Fibroblast of the aortic adventitia (primary cell): ENCODE data around the gene COL5A3. TPM values are rescaled to one million over a fixed set of nuclear protein-coding genes. Genes with fewer than 3 reads are reported as not detected.

Experiments
- DNase-seq: peaks from one replicate; pipeline ENCODE4 v3.0.0-alpha.2; 2010; ENCODE audit warnings: low read depth
- H3K4me3 ChIP-seq: 2 replicates; pipeline ENCODE4 v1.5.1; 2011; ENCODE audit warnings: low read depth, mild to moderate bottlenecking, control low read depth, low read length, moderate library complexity
- total RNA-seq: library from RNA; depleted of rRNA; stranded (reverse); fragments of >200 nt; gene quantifications from 2 replicates; pipeline ENCODE4 v1.2.3, GENCODE V29; 2012; ENCODE audit warnings: low replicate concordance
- TF ChIP-seq, protein P1 (sequence below): IDR thresholded peaks from 2 replicates; pipeline ENCODE4 v1.5.1; 2011; ENCODE audit warnings: mild to moderate bottlenecking, low read length, control low read depth, inconsistent platforms; ENCODE audit not compliant: insufficient read depth

The COL5A3 gene
- total RNA-seq, 1 donor = 4.1 TPM

DNA sequence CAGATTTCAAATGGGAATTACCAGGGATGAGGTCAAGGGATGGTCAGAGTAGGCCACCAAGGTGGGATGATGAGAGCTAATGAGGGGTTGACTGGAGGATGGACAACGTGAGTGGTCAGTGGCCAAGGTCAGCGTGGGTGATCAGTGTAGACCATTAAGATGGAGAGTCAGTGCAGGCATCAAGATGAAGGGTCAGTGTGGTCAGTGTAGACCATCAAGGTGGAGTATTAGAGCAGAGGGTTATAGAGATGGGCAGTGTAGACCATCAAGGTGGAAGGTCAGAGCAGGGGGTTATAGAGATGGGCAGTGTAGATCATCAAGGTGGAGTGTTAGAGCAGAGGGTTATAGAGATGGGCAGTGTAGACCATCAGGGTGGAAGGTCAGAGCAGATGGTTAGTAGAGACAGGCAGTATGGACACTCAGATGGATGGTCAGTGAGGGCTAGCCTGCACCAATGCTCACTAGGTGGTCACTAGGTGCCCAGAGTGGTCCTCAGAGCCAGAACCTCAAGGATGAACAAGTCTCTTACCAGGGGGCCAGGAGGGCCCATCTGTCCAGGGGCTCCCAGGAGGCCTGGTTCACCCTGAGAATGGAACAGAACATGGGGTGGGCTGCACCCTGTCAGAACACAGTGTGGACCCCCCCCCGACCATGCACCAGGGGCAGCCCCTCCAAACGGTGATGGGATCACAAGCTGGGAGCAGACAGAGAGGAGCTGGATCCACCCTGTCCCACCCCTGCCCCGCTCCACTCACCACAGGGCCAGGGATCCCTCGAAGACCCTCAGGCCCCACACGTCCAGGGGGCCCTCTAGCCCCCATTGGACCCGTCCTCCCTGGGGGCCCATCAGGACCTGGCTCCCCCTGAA lies 41.2 kb downstream of the COL5A3 start:
- TF ChIP-seq, protein P1, sequence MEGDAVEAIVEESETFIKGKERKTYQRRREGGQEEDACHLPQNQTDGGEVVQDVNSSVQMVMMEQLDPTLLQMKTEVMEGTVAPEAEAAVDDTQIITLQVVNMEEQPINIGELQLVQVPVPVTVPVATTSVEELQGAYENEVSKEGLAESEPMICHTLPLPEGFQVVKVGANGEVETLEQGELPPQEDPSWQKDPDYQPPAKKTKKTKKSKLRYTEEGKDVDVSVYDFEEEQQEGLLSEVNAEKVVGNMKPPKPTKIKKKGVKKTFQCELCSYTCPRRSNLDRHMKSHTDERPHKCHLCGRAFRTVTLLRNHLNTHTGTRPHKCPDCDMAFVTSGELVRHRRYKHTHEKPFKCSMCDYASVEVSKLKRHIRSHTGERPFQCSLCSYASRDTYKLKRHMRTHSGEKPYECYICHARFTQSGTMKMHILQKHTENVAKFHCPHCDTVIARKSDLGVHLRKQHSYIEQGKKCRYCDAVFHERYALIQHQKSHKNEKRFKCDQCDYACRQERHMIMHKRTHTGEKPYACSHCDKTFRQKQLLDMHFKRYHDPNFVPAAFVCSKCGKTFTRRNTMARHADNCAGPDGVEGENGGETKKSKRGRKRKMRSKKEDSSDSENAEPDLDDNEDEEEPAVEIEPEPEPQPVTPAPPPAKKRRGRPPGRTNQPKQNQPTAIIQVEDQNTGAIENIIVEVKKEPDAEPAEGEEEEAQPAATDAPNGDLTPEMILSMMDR = no peak
- DNase-seq = no peak
- no peak overlapping the region for H3K4me3 ChIP-seq

DNA sequence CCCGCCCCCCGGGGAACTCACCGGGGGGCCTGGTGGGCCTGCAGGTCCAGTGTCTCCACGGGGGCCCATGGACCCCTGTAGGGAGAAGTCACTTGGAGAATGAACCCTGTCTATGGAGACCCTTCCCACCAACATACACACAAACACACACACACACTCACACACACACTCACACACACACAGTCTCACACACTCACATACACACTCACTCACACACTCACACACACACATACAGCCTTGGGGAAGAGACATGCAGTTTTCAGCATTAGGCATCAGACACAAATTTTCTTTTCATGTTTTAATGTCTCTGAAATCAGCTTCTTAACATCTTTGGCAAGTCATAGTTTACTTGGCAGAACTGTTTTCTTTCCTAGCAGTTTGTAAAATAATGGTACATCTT lies 43.0 kb downstream of the COL5A3 start:
- TF ChIP-seq, protein P1 = no peak
- no peak overlapping the region for H3K4me3 ChIP-seq
- DNase-seq = no peak

DNA sequence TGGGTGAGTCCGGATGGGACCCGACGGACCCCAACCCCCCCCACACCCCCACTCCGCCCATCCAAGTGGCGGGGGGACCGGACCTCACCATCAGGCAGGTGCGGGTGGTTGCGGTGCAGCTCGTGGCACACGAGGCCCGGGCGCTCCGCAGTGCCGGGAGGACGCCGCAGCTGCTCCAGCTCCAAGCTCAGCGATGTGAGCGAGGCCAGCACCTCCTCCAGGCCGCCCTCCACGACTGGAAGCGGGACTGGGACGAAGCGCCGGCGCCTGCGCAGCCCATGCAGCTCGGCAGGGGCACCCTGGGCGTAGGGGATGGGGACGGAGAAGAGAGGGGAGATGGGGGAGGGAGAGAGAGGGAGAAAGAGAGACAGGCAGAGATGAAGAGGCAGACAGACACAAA lies 43.9 kb downstream of the COL5A3 start:
- no peak overlapping the region for H3K4me3 ChIP-seq
- no peak for DNase-seq

DNA sequence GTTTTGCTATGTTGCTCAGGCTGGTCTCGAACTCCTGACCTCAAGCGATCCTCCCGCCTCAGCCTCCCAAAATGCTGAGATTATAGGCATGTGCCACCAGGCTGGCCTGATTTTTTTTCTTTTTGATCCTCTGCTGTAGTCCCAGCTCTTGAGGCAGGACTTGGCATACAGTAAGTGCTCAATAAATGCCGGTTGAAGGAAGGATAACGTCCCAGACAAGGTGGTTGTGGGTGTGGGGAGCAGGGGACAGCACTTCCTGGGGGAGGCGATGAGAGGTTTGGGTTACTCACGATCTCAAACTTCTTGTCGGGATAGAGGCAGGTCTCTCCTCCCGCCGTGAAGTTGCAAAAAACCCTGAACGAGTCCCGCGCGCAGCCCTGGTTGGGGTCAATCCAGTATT lies 44.3 kb downstream of the COL5A3 start:
- TF ChIP-seq, protein P1 = no peak
- no peak overlapping the region for H3K4me3 ChIP-seq
- no peak for DNase-seq

More for the DNA sequence above, 43.9 kb downstream of the COL5A3 start:
- TF ChIP-seq, protein P1 = no peak

DNA sequence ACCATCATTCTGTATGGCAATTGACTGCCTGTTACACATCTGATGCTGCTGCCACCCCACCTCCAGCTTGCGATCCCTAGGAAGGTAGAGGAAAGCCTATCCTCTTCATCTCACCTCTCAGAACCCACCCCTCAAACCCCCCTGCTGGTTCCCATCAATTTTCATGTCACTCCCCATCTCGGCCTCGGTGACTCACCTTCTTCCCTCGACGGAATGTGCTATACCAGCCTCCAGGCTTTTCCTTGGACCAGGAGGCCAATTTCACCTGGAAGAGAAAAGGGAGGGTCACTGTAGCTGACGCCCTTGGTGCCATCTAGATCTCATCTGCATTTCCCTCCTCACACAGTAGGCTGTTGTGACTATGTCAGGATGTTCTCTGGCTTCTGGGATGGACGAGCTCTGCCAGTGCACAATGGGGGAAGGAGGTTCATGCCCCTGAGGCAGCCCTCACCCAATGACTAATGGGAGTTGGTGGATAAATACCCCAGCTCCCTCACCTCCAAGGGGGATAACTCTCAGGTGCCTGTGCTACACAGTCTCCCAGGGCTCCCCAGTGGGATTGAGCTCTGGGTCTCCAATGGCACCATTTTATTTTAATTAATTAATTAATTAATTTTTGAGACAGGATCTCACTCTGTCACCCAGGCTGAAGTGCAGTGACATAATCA lies 47.5 kb downstream of the COL5A3 start:
- H3K4me3 ChIP-seq = no peak overlapping the region
- DNase-seq = no peak
- TF ChIP-seq, protein P1 = no peak

DNA sequence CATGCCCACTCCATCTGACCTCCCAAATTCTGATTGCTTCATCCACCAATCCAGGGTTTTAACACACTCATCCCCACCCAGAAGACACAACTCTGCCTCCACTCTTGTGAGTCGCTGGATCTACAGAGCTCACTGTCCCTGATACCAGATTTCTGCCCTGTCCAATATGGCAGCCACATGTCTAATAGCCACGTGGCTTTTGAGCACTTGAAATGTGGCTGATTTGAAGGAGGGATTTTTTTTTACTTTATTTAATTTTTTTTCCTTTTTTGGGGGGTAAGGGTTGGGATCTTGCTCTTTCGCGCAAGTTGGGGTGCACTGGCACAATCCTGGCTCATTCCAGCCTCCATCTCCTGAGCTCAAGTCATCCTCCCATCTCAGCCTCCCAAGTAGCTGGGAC lies 49.2 kb downstream of the COL5A3 start:
- no peak overlapping the region for H3K4me3 ChIP-seq
- TF ChIP-seq, protein P1 = no peak
- no peak for DNase-seq
